ENCODE data around the gene SEMA5B.

SEMA5B gene

DNA sequence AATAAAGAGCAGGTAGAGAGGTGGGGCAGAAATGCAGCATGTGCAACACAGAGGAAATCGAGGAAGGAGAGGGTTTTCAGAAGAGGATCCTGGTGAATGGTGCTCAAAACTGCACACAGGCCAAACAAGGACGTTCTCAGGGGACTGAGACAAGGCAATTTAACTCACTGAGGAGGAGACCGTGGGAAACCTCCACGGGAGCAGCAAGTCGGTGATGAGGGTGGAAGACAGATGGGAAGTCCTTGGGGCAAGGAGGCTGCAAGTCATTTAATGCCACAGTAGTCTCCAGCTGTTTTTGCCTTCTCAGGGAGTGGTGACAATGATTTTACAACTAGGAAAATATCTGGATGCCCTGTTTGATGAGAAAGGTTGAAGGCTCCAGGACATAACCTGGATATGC is 27.8 kb upstream of the SEMA5B start:
- no peak for DNase-seq

DNA sequence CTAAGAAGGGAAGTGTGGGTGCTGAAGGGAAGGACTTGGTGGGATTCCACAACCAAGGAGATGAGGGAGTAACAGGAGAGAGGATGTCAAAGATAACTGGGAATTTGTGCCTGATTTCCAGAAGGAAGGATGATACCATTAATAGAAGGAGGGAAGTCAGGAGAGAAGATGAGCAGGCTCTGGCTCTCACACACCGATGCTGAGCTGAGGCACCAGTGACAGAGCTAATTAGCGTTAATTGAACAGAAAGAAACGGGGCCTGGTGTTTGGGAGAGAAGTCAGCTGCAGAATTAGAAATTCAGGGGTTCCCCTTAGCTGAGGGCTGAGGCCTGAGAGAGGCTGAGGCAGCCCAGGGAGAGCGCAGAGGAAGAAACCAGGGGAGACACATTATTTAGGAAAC is 27.4 kb upstream of the SEMA5B start:
- no peak for DNase-seq

DNA sequence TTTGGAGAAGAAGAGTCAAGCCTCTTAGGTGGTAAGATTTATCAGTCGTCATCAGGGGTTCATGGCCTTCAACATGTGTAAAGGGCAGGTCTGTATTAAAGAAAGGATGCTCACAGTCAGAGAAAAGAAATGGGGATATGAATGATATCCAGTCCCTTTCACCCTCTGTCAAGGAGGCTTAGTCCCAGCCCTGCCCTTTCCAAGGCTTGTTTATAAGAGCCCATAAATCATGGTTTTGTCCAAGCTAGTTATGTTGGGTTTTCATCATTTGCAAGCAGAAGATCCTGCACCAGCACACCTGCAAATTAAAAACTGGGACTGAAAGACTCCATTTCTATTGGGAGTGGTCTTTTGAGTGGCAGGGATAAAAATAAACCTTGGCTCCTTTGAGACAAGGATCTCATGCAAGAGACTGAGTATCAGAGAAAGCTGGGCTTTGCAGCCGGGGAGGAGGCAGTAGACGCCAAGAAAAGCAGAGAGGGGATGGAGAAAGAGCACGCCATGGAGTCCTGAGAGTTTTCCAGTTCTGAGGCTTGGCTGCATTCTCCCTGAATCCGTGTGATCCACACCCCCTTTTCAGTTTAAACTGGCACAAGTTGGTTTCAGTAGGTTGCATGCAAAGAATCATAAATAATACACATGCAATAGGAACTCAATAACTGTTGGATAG is 26.7 kb upstream of the SEMA5B start:
- no peak for DNase-seq

DNA sequence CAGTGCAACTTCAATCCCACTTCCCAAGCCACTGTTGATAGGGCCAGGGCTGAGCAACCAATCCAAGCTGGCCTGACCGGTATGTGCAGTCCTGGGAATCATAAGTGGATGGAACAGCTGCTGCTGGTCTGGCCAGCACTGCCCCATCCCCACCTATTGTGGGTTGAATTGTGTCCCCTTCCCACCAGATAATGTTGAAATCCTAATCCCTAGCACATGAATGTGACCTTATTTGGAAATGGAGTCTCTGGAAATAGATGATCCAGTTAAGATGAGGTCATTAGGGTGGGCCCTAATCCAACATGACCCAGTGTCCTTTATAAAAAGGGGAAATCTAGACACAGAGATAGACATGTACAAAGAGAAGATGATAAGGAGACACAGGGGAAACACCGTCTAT is 25.5 kb upstream of the SEMA5B start:
- DNase-seq = no peak

DNA sequence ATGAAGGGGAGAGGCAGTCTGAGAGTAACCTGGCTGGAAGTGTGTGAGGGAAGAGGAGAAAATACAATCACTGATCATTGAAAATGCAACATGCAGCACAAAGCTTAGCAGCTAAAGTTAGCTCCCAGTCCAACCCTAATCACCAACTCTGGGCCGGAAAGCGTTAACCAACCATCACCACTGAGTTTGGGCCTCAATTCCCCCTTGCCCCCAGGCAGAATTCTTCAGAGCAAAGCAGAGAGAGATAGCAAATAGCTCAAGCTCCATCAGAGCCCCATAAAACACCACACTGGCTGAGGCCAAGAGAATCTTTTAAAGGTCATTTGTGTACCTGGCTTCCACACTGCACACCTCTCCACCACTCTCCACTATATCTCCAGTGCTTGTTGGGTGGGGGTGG is 23.1 kb upstream of the SEMA5B start:
- DNase-seq = no peak

- no peak for DNase-seq
Observed at GRCh38 chr3:123048480-123049237, 21.1 kb upstream of the SEMA5B start.

DNA sequence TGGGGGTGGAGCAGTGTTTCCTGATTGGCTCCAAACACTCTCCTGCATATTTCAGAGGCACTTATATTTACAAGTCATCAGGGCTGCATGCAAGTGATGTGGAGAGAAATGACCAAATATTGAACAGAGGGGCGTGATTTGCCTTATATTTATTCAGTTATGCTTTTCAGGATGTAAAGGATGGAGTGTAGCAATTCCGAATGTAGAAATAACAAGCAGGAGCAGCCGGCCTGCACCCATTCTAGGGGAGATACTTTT is 19.4 kb upstream of the SEMA5B start:
- DNase-seq = no peak

DNA sequence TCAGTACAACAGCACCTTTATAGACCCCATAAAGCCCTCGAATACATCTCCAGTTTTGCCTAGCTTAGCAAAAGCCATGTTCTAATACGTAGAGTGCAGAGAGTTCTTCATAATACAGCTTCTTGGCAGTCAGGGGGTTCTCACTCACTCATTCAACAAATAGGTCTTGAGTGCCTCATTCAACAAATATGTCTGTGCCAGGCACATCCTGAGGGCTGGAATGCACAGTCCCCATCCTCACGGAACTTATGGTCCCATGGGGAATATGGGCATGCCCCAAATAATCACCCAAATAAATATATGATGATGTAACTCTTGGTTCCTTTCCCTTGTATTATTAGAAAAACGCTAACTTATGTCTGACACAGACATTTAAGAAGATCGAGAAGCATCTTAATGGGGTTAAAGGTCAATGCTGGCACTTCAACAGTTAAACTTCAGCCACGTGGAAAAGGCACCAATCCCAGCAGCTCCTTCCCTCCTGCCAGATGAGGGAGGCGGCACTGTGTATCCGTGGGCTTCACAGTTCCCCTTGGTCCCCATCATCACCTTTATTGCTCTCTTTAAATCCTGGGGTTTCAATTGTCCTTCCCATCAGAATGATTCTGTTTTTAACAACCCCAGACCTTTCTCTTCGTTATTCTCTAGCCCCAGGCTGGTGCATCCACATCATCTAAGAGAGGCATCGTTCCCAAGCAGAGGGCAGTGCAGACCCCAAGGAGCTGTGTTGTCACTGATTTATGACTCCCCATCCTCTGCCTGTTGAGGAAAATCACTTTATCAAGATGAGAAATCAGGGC is 18.9 kb upstream of the SEMA5B start:
- no peak for DNase-seq

- no peak for DNase-seq
Observed at GRCh38 chr3:123044981-123045763, 17.6 kb upstream of the SEMA5B start.

DNA sequence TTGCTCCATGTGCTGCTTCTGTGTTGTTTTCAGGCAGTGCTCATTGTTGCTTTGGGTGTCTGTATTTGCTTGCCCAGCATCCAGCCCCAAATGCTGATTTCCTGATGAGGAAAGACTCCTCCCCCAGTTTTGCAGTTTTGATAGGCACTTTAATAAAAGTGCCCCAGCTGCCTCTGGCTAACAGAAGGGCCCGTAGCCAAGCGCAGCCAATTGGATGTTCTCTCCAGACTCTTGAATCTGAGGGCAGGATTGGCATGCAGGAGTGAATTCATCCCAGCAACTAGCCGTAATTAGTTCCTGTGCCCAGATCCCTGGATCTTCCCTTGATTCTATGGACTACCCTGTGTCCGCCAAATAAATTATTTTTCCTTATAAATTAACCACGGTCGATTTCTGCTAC is 14.8 kb upstream of the SEMA5B start:
- no peak for DNase-seq

GRCh38 chr3:123039178-123039577 is 11.6 kb upstream of the SEMA5B start:
- no peak for DNase-seq

DNA sequence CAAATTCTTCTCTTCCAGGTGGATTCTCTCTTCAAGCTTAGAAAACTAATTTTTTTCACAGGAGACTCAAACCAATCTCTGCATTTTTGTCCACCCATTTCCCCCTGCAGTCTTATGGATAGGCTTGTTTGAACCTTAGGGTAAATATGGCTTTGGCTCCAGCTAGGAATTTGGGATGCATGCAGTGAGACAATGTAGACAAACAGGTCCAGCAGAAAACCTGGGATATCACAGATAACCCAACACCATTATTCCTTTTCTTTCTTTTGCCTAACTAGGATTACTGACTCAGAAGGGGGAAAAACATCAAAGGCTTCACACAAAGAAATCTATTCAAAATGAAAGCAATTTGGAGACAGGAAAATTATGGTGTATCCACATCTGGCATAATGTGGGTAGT is 11.2 kb upstream of the SEMA5B start:
- DNase-seq = no peak

GRCh38 chr3:123037015-123037375 is 9.4 kb upstream of the SEMA5B start:
- no peak for DNase-seq

- no peak for DNase-seq
Observed at GRCh38 chr3:123036352-123037014, 8.9 kb upstream of the SEMA5B start.

- DNase-seq = no peak
Observed at GRCh38 chr3:123034996-123035395, 7.4 kb upstream of the SEMA5B start.

GRCh38 chr3:123034120-123034519 is 6.6 kb upstream of the SEMA5B start:
- DNase-seq = no peak

DNA sequence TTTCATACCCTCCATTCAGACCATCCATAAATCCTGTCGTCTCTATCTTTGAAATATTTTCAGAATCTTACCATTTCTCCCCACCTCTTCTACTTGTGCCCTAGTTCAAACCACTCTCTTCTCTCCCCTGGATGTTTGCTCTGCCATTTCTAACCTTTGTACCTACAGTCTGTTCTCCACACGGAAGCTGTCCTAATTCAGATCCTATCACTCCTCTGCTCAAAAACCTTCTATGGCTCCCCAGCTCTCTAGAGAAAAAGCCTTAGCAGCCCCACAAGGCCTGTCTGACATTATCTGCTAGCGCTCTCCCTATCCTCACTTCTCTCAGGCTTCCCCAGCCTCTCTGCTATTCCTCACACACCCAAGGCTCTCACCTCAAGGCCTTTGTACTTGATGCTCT is 4.5 kb upstream of the SEMA5B start:
- DNase-seq = no peak

DNA sequence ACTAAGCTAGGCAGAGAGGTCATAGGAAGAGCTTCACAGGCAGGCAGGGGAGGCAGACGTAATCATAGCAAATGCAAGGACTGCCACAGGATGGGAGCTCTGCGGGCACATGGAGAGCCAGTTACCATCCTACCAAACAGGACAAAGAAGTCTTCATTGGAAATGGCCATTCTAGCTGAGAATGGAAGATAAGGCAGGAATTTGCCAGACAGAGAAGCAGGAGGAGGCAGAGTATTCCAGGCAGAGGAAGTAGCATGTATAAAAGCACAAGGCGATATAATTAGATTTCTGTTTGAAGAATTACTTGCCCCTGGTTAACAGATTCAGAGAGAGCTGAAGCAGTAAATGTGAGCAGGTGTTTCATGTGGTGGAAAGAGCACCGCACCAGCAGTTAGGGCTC is 3.5 kb upstream of the SEMA5B start:
- DNase-seq = no peak

DNA sequence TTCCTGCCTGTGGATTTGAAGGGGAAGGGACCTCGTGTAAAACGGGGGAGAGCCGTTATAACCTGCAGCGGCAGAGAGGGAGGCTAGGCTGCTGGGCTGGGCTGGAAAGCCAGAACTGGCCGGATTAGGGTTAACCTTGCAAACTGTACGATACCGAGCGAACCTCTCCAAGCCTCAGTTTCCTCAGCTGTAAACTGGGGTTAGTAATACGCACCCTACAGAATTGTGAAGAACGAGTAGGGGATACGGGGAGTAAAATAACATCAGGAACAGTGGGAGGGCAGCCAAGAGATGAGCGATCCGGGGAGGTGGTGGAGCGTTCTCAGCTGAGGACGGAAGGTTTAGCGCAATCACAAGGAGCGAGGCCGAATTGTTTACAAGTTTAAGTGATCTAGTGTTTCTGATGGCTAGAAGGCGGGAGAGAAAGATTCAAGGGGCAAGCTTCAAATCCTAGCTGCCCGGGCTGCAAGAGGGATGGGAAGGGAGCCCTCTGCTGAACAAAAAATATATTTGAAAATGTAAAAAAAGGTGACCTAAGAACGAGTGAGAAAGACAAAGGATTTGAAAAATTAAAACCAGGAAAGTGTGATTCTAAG is 768 bp upstream of the SEMA5B start:
- peak; percentile 58 for DNase-seq

GRCh38 chr3:123026565-123027291 is 835 bp downstream of the SEMA5B start:
- DNase-seq = no peak

GRCh38 chr3:123025642-123026521 is 1.7 kb downstream of the SEMA5B start:
- DNase-seq = no peak

Data from activated CD4-positive, alpha-beta T cell treated with anti-CD3 and anti-CD28 coated beads, Interleukin-2, Interleukin-6, amounts not matched to agents 100 ng/mL and 50 ng/mL, durations not matched to agents 16 hours and 8 hours (primary cell).